Measurements from ENCODE around the gene NRXN2. TPM values are rescaled to one million over a fixed set of nuclear protein-coding genes. Genes with fewer than 3 reads are reported as not detected.
A peak's percentile ranks its signal among the peaks of the same experiment; 100 is the strongest.
"Not testable (repeated sequence)": the region's sequence is repeated elsewhere in the genome, so short reads cannot be mapped to it uniquely, and the experiment has no call there.

NRXN2 gene
- total RNA-seq, 1 donor from 2014 or later: 0.98 TPM

- ATAC-seq (no peak), DNase-seq (ENCODE audit: low spot score) (no peak)
Observed at GRCh38 chr11:64598797-64599697, 124.0 kb downstream of the NRXN2 start.

- DNase-seq (ENCODE audit: low spot score) (no peak), ATAC-seq (no peak)
Observed at GRCh38 chr11:64598106-64598796, 124.7 kb downstream of the NRXN2 start.

- no peak for ATAC-seq
- no peak for DNase-seq (ENCODE audit: low spot score)
Observed at GRCh38 chr11:64597671-64598101, 125.3 kb downstream of the NRXN2 start.

- not testable (repeated sequence) for ATAC-seq; DNase-seq (ENCODE audit: low spot score)
Observed at GRCh38 chr11:64595922-64596321, 127.1 kb downstream of the NRXN2 start.

GRCh38 chr11:64594159-64594939, 128.6 kb downstream of the NRXN2 start:
- DNase-seq (ENCODE audit: low spot score) (no peak), ATAC-seq (no peak)

GRCh38 chr11:64593156-64594105, 129.6 kb downstream of the NRXN2 start:
- ATAC-seq: no peak
- no peak for DNase-seq (ENCODE audit: low spot score)

- DNase-seq (ENCODE audit: low spot score) (no peak), ATAC-seq (no peak)
Observed at GRCh38 chr11:64592656-64593055, 130.3 kb downstream of the NRXN2 start.

GRCh38 chr11:64592234-64592615, 130.8 kb downstream of the NRXN2 start:
- DNase-seq (ENCODE audit: low spot score) (no peak), ATAC-seq (no peak)

GRCh38 chr11:64591257-64592233, 131.5 kb downstream of the NRXN2 start:
- ATAC-seq: peak; percentile 42
- no peak for DNase-seq (ENCODE audit: low spot score)

- no peak for DNase-seq (ENCODE audit: low spot score)
- peak; percentile 63 for ATAC-seq
Observed at GRCh38 chr11:64590763-64591221, 132.2 kb downstream of the NRXN2 start, which contains the start of gene SLC22A12. Gene SLC22A12, plus strand, starts transcription at chr11:64591220. Its CDS starts 337 bp downstream, at chr11:64591557.

GRCh38 chr11:64588701-64589100, 134.3 kb downstream of the NRXN2 start:
- ATAC-seq (no peak), DNase-seq (ENCODE audit: low spot score) (no peak)

GRCh38 chr11:64586366-64586765, 136.6 kb downstream of the NRXN2 start:
- no peak for ATAC-seq
- DNase-seq (ENCODE audit: low spot score): no peak

- ATAC-seq (no peak), DNase-seq (ENCODE audit: low spot score) (no peak)
Observed at GRCh38 chr11:64585150-64585549, 137.8 kb downstream of the NRXN2 start.

GRCh38 chr11:64583296-64584262, 139.4 kb downstream of the NRXN2 start:
- ATAC-seq: no peak
- no peak for DNase-seq (ENCODE audit: low spot score)

GRCh38 chr11:64582885-64583284, 140.1 kb downstream of the NRXN2 start:
- ATAC-seq: no peak
- no peak for DNase-seq (ENCODE audit: low spot score)

GRCh38 chr11:64581057-64581523, 141.9 kb downstream of the NRXN2 start:
- ATAC-seq (peak; percentile 41), DNase-seq (ENCODE audit: low spot score) (no peak)

- DNase-seq (ENCODE audit: low spot score) (no peak), ATAC-seq (peak; percentile 11)
Observed at GRCh38 chr11:64580412-64580811, 142.6 kb downstream of the NRXN2 start.

Data from left lobe of liver (tissue), 2 donors.